ENCODE measurements around the gene ARMH1. TPM values are rescaled to one million over a fixed set of nuclear protein-coding genes. Genes with fewer than 3 reads are reported as not detected.

Gene ARMH1
- total RNA-seq, 1 donor from 2014 or later, result 4.7 TPM

DNA sequence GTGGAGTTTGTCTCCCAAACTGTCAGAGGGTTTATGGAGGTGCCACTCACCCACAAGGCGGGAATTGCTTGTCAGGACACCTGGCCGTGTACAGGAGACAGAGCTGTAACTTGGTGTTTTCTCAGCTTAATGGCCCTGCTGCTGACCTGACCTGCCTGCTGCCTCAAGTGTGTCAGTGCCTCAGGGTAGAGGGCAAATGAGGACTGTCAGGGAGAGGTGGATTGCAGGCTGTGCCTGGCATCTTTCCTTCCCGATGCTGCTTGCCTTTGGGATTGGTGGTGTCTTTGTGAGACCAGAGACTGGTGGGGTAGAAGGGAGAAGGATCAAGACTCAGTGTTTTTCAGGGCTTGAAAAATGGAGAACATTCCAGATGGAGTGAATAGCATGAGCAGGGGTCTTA, 31.6 kb upstream of the ARMH1 start:
- TF ChIP-seq, protein P1, sequence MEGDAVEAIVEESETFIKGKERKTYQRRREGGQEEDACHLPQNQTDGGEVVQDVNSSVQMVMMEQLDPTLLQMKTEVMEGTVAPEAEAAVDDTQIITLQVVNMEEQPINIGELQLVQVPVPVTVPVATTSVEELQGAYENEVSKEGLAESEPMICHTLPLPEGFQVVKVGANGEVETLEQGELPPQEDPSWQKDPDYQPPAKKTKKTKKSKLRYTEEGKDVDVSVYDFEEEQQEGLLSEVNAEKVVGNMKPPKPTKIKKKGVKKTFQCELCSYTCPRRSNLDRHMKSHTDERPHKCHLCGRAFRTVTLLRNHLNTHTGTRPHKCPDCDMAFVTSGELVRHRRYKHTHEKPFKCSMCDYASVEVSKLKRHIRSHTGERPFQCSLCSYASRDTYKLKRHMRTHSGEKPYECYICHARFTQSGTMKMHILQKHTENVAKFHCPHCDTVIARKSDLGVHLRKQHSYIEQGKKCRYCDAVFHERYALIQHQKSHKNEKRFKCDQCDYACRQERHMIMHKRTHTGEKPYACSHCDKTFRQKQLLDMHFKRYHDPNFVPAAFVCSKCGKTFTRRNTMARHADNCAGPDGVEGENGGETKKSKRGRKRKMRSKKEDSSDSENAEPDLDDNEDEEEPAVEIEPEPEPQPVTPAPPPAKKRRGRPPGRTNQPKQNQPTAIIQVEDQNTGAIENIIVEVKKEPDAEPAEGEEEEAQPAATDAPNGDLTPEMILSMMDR (IDR thresholded peaks at IDR 0.05; ENCODE audit: insufficient read depth, low read length, poor library complexity, severe bottlenecking), result no peak
- no peak for DNase-seq (ENCODE audit: low read depth)
- Histone ChIP-seq H3K4me3 (ENCODE audit: low read depth, low read length) (no peak overlapping the region), H3K36me3 (ENCODE audit: control insufficient read depth, insufficient read depth, low read length) (no peaks in the 10 kb centered on the region), H3K27me3 (ENCODE audit: control insufficient read depth, insufficient read depth, low read length) (no peaks in the 10 kb centered on the region)

- Histone ChIP-seq H3K4me3 (ENCODE audit: low read depth, low read length) (no peak overlapping the region), H3K27me3 (ENCODE audit: control insufficient read depth, insufficient read depth, low read length) (no peaks in the 10 kb centered on the region), H3K36me3 (ENCODE audit: control insufficient read depth, insufficient read depth, low read length) (no peaks in the 10 kb centered on the region)
- no peak for DNase-seq (ENCODE audit: low read depth)
- TF ChIP-seq, protein P1 (IDR thresholded peaks at IDR 0.05; ENCODE audit: insufficient read depth, low read length, poor library complexity, severe bottlenecking), result no peak
These were observed 30.7 kb upstream of the ARMH1 start for GRCh38 chr1:44643721-44644334.

DNA sequence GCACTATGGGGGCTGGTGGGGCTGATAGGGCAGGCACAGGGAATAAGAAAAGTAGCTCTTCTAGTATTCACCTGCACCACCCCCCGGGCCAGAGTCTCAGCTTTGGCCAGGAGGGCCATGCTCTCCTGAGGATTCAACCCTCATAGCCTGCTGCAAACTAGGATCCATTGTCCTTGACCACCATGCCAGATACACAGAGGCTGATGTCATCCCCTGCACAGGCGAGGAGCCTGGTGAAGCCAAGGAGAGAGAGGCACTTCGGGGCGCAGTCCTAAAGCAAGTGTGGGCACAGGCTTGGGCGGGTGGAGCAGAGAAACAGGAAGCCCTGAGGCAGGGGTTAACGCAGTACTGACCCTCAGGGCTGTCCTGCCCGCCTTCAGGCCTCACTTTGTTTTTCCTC, 29.7 kb upstream of the ARMH1 start:
- DNase-seq (ENCODE audit: low read depth), result no peak
- TF ChIP-seq, protein P1 (IDR thresholded peaks at IDR 0.05; ENCODE audit: insufficient read depth, low read length, poor library complexity, severe bottlenecking), result no peak
- Histone ChIP-seq H3K27me3 (ENCODE audit: control insufficient read depth, insufficient read depth, low read length) (no peaks in the 10 kb centered on the region), H3K4me3 (ENCODE audit: low read depth, low read length) (no peak overlapping the region), H3K36me3 (ENCODE audit: control insufficient read depth, insufficient read depth, low read length) (no peaks in the 10 kb centered on the region)

GRCh38 chr1:44645476-44646244, 28.9 kb upstream of the ARMH1 start:
- TF ChIP-seq, protein P1 (IDR thresholded peaks at IDR 0.05; ENCODE audit: insufficient read depth, low read length, poor library complexity, severe bottlenecking), result no peak
- no peak for DNase-seq (ENCODE audit: low read depth)
- no peak overlapping the region for H3K4me3 ChIP-seq (ENCODE audit: low read depth, low read length)
- H3K27me3 ChIP-seq (ENCODE audit: control insufficient read depth, insufficient read depth, low read length), result no peaks in the 10 kb centered on the region
- no peaks in the 10 kb centered on the region for H3K36me3 ChIP-seq (ENCODE audit: control insufficient read depth, insufficient read depth, low read length)

DNA sequence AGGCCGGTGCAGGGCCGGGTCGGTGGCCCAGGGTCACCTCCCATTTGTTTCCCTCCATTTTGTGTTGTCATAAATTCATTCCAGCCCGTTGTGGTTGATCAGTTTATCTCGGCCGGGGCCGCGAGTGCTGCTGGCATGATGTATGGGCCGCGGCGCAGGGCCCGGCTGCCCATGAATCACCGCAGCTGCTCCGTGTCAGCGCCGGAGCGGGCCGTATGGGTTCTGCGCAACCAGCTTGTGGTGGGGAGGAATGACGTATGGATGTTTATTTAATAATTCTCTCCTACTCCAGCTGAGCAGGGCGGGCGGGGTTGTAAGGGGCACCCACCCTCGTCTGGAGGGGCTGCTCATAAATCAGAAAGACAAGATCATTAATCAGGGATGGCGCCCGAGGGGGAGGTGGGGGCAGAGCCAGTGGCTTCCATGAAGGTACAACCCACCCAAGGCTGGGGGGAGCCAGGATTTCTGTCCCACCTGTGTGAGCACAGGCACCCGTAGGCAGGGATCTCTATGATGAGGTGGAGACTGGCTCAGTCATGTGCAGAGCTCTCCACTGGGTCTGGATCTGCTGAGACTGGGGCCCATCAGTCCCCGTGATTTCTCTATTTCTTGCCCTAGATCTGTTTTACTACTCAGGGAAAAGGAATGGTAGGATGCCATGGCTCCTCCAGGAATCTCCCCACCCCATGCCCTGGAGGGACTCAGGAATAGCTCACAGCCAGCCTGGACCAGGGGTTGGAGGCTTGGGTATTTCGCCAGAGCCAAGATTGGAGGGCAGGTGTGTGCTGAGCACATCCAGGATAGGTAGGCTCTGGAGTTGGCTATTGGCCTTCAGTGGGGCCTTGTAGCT, 28.0 kb upstream of the ARMH1 start:
- no peak overlapping the region for H3K4me3 ChIP-seq (ENCODE audit: low read depth, low read length)
- H3K27me3 ChIP-seq (ENCODE audit: control insufficient read depth, insufficient read depth, low read length), result no peaks in the 10 kb centered on the region
- no peak for DNase-seq (ENCODE audit: low read depth)
- TF ChIP-seq, protein P1 (IDR thresholded peaks at IDR 0.05; ENCODE audit: insufficient read depth, low read length, poor library complexity, severe bottlenecking), result no peak
- no peaks in the 10 kb centered on the region for H3K36me3 ChIP-seq (ENCODE audit: control insufficient read depth, insufficient read depth, low read length)
